Neural crest cell (in vitro differentiated cells): ENCODE results near the gene HDDC3. TPM values are rescaled to one million over a fixed set of nuclear protein-coding genes. Genes with fewer than 3 reads are reported as not detected.
"Not testable (repeated sequence)": the region's sequence is repeated elsewhere in the genome, so short reads cannot be mapped to it uniquely, and the experiment has no call there.

Experiments used
- DNase-seq: peaks from one replicate; pipeline ENCODE4 v3.0.0; 2021; ENCODE audit warnings: low read depth, mixed read lengths, low spot score
- H3K27ac Mint-ChIP-seq: one replicate; pipeline ENCODE4 v1.8.0; 2021; ENCODE audit warnings: mild to moderate bottlenecking, mixed read lengths; ENCODE audit not compliant: unreplicated experiment
- H3K27me3 Mint-ChIP-seq: 2 replicates; pipeline ENCODE4 v1.8.0; 2021; ENCODE audit warnings: low read depth, mild to moderate bottlenecking, mixed read lengths
- H3K36me3 Mint-ChIP-seq: 2 replicates; pipeline ENCODE4 v1.8.0; 2021; ENCODE audit warnings: low read depth, mild to moderate bottlenecking, mixed read lengths
- H3K4me1 Mint-ChIP-seq: 2 replicates; pipeline ENCODE4 v1.8.0; 2021; ENCODE audit warnings: mixed read lengths
- H3K4me3 Mint-ChIP-seq: one replicate; pipeline ENCODE4 v1.8.0; 2021; ENCODE audit warnings: mild to moderate bottlenecking, mixed read lengths
- H3K9me3 Mint-ChIP-seq: 2 replicates; pipeline ENCODE4 v1.8.0; 2021; ENCODE audit warnings: mixed read lengths
- total RNA-seq: library from RNA; stranded (reverse); gene quantifications from 2 replicates; pipeline ENCODE4 v1.2.1, GENCODE V29; 2021
- TF ChIP-seq, protein P1 (sequence below): fragments of 200-600 bp; sonication (generic); conservative IDR thresholded peaks from 2 replicates; pipeline ENCODE4 v1.5.0; 2021; ENCODE audit warnings: antibody characterized with exemption, mild to moderate bottlenecking

The HDDC3 gene
- total RNA-seq, 1 donor from 2014 or later: 16.7 TPM

DNA sequence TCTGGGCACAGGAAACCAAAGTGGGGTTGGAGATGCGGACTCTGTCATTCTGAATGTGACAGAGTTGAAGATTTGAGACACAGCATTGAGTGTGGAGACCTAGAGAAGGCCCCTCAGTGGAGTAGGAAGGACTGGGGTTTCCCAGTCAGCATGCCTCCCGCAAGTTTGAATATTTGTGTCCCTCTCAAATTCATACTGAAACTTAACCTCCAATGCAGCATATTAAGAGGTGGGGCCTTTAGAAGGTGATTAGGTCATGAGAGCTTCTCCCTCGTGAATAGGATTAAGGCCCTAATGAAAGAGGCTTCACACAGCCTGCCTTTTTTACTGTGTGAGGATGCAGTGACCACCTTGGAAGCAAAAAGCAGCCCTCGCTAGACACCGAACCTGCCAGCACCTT, 8.0 kb downstream of the HDDC3 start:
- TF ChIP-seq, protein P1, sequence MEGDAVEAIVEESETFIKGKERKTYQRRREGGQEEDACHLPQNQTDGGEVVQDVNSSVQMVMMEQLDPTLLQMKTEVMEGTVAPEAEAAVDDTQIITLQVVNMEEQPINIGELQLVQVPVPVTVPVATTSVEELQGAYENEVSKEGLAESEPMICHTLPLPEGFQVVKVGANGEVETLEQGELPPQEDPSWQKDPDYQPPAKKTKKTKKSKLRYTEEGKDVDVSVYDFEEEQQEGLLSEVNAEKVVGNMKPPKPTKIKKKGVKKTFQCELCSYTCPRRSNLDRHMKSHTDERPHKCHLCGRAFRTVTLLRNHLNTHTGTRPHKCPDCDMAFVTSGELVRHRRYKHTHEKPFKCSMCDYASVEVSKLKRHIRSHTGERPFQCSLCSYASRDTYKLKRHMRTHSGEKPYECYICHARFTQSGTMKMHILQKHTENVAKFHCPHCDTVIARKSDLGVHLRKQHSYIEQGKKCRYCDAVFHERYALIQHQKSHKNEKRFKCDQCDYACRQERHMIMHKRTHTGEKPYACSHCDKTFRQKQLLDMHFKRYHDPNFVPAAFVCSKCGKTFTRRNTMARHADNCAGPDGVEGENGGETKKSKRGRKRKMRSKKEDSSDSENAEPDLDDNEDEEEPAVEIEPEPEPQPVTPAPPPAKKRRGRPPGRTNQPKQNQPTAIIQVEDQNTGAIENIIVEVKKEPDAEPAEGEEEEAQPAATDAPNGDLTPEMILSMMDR: no peak
- Mint-ChIP-seq H3K36me3 (peaks cover 4% of the 10 kb centered on the region), H3K27ac (no peak overlapping the region), H3K4me3 (no peak overlapping the region), H3K4me1 (no peaks in the 10 kb centered on the region), H3K27me3 (no peaks in the 10 kb centered on the region), H3K9me3 (no peaks in the 10 kb centered on the region)
- DNase-seq: no peak

DNA sequence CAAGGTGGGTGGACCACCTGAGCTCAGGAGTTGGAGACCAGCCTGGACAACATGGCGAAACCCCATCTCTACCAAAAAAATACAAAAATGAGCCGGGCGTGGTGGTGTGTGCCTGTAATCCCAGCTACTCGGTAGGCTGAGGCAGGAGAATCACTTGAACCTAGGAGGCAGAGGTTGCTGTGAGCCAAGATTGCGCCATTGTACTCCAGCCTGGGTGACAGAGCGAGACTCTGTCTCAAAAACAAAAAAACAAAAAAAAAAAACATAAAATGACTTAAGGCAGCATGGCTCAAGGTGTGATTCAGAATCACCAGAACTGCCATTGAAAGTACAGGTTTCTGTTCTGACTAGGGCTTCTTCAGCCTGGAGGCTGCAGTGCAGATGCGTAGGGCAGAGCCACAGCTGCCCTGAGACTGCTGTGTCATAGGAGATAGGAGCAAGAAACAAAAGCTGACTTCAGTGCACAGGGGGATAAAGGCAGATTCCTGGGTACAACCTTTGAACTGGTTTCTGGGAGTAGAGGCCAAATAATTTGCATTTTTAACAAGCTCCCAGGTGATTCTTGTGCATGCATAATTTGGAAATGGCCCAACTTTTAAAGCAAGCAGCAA, 9.5 kb downstream of the HDDC3 start:
- H3K4me1 Mint-ChIP-seq, H3K4me3 Mint-ChIP-seq, H3K27me3 Mint-ChIP-seq, H3K36me3 Mint-ChIP-seq, DNase-seq, H3K27ac Mint-ChIP-seq, H3K9me3 Mint-ChIP-seq: not testable (repeated sequence)

DNA sequence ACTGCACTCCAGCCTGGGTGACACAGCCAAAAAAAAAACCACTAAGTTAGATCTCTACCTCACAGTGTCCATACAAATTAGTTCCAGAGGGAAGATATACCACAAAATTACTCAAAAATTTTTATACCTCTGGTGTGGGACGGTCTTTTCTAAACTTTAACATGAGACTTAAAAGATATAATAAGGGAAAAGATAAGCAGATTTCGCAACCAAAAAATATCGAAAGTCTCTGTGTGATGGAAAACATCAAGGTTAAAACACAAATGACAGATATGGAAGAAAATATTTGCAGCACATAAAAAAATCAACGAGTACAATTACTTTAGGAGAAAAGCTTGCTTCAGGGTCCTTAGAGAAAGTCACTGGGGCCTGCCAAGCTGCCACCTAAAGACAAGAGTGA, 10.5 kb downstream of the HDDC3 start:
- H3K4me1 Mint-ChIP-seq: no peaks in the 10 kb centered on the region
- H3K9me3 Mint-ChIP-seq: no peaks in the 10 kb centered on the region
- no peak overlapping the region for H3K27ac Mint-ChIP-seq
- TF ChIP-seq, protein P1: no peak
- no peak for DNase-seq
- no peaks in the 10 kb centered on the region for H3K27me3 Mint-ChIP-seq
- no peak overlapping the region for H3K4me3 Mint-ChIP-seq
- H3K36me3 Mint-ChIP-seq: peaks cover 4% of the 10 kb centered on the region

DNA sequence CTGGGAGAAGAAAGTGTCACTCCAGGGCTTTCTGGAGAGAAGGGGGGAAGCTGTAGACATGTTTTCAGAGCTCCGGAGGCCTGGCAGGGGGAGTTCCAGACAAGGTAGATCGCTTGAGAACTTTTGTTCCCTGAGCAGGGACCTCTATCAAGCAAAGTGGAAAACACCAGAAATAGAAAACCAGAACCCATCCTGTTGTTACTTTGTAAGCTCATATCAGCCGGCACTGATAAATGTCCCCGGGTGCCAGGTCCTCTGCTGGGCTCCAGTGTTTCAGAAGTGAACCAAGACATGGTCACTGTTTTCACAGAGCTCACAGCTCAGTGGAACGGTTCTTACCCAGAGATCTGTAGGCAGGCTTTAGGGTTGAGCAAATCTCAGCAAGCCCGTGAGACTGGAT, 13.5 kb downstream of the HDDC3 start:
- Mint-ChIP-seq H3K27me3 (no peaks in the 10 kb centered on the region), H3K4me1 (no peaks in the 10 kb centered on the region), H3K9me3 (no peaks in the 10 kb centered on the region), H3K36me3 (peaks cover 6% of the 10 kb centered on the region), H3K27ac (no peak overlapping the region), H3K4me3 (no peak overlapping the region)
- TF ChIP-seq, protein P1: no peak
- no peak for DNase-seq

DNA sequence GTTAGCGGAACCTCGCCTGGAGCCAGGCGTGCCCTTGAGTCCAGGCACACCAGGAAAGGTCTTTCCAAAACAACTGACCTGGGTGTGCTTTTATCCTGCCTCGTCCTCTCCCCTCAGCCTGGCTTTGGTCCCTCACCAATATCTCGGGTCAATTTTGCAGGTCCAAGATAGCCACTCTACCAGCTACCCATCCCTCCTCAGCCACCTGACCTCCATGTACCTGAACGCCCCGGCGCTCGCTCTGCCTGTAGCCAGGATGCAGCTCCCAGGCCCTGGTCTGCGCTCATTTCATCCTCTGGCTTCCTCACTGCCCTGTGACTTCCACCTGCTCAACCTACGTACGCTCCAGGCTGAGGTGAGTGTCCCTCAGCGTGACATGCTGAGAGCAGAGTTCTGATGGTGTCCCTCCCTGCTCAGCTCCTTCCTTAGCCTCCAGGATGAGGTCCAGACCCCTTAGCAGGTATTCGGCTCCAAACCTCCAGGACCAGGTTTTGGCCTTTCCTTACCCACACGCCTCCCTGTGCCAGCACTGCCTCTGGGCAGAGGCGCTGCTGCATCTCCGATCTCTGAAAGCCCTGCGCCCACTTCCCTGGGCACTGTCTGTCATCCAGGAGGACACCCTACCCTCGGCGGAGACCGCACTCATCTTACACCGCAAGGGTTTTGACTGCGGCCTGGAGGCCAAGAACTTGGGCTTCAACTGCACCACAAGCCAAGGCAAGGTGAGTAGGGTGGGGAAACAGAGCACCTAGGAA, 14.1 kb downstream of the HDDC3 start:
- H3K9me3 Mint-ChIP-seq: no peaks in the 10 kb centered on the region
- TF ChIP-seq, protein P1: no peak
- H3K4me1 Mint-ChIP-seq: no peaks in the 10 kb centered on the region
- H3K27me3 Mint-ChIP-seq: no peaks in the 10 kb centered on the region
- H3K27ac Mint-ChIP-seq: no peak overlapping the region
- DNase-seq: no peak
- no peak overlapping the region for H3K4me3 Mint-ChIP-seq
- peaks cover 6% of the 10 kb centered on the region for H3K36me3 Mint-ChIP-seq

DNA sequence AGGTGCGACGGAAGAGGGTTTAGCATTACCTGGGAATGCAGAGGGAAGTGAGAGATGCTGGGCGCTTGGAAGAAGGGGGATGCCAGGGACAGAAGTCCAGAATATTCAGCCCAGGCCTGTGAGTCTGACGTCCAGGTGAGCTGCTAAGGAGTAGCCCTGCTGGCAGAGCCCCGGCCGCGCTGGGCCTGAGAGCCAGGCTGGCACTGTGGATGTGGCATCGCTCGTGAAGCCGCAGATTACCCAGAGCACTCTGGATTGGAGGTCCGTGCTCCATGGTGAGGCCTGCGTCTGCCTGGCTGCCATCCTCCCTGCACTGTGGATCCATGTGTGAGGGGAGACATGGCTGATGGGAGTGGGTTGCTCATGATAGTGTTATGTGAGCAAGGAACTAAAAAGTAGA, 14.8 kb downstream of the HDDC3 start:
- peaks cover 6% of the 10 kb centered on the region for H3K36me3 Mint-ChIP-seq

More for the DNA sequence above, 14.8 kb downstream of the HDDC3 start:
- no peak for DNase-seq
- H3K27ac Mint-ChIP-seq: no peak overlapping the region
- no peaks in the 10 kb centered on the region for H3K27me3 Mint-ChIP-seq
- H3K4me1 Mint-ChIP-seq: no peaks in the 10 kb centered on the region
- H3K4me3 Mint-ChIP-seq: no peak overlapping the region
- H3K9me3 Mint-ChIP-seq: no peaks in the 10 kb centered on the region
- TF ChIP-seq, protein P1: no peak
